Epithelial cell of proximal tubule (primary cell): ENCODE results near the gene SIGLEC15. TPM values are rescaled to one million over a fixed set of nuclear protein-coding genes. Genes with fewer than 3 reads are reported as not detected.

Experiments
- DNase-seq: peaks from one replicate; pipeline ENCODE4 v3.0.0-alpha.2; 2011; ENCODE audit warnings: low read depth
- H3K4me3 ChIP-seq: 2 replicates; pipeline ENCODE4 v1.5.1; 2011; ENCODE audit warnings: low read depth, mild to moderate bottlenecking, low read length
- CTCF ChIP-seq: conservative IDR thresholded peaks from 2 replicates; pipeline ENCODE4 v1.5.1; 2012; ENCODE audit warnings: low read depth, mild to moderate bottlenecking, low read length
- total RNA-seq: library from RNA; depleted of rRNA; stranded (reverse); fragments of >200 nt; gene quantifications from 2 replicates; pipeline ENCODE4 v1.2.3, GENCODE V29; 2015

Gene SIGLEC15
- total RNA-seq, 1 donor from 2014 or later: 9.4 TPM

GRCh38 chr18:45879681-45880655, 54.5 kb downstream of the SIGLEC15 start:
- no peak overlapping the region for H3K4me3 ChIP-seq
- no peak for DNase-seq

GRCh38 chr18:45880876-45881558, 55.5 kb downstream of the SIGLEC15 start:
- no peak overlapping the region for H3K4me3 ChIP-seq
- no peak for DNase-seq
- no peak for TF ChIP-seq CTCF

More at GRCh38 chr18:45879681-45880655, 54.5 kb downstream of the SIGLEC15 start:
- TF ChIP-seq CTCF: peak; percentile 95

- DNase-seq: no peak
- H3K4me3 ChIP-seq: no peak overlapping the region
- TF ChIP-seq CTCF: no peak
These were observed 62.1 kb downstream of the SIGLEC15 start for GRCh38 chr18:45887585-45887984.

- no peak for TF ChIP-seq CTCF
- no peak for DNase-seq
- H3K4me3 ChIP-seq: no peak overlapping the region
These were observed 64.1 kb downstream of the SIGLEC15 start for GRCh38 chr18:45889419-45890064.

GRCh38 chr18:45890606-45891005, 65.1 kb downstream of the SIGLEC15 start:
- no peak overlapping the region for H3K4me3 ChIP-seq
- no peak for DNase-seq
- TF ChIP-seq CTCF: no peak

- no peak overlapping the region for H3K4me3 ChIP-seq
These were observed 66.3 kb downstream of the SIGLEC15 start for GRCh38 chr18:45891806-45892205.

More at GRCh38 chr18:45891806-45892205, 66.3 kb downstream of the SIGLEC15 start:
- no peak for DNase-seq
- no peak for TF ChIP-seq CTCF

Other genes with a start within 250 kb of the SIGLEC15 start
- 0.12 TPM in 1 of 2 replicates, not detected in the other for gene SLC14A2, start 210.2 kb upstream of the SIGLEC15 start, total RNA-seq
- gene SLC14A1, start 101.5 kb upstream of the SIGLEC15 start, total RNA-seq: 1.3 TPM in 1 of 2 replicates, not detected in the other
- gene EPG5, start 141.7 kb downstream of the SIGLEC15 start, total RNA-seq: 10.7 and 13.6 TPM in 2 replicates
- 7.2 and 11.0 TPM in 2 replicates for gene PSTPIP2, start 246.6 kb downstream of the SIGLEC15 start, total RNA-seq